ENCODE data around the gene ERC2.
A peak's percentile ranks its signal among the peaks of the same experiment; 100 is the strongest.

Gene ERC2

DNA sequence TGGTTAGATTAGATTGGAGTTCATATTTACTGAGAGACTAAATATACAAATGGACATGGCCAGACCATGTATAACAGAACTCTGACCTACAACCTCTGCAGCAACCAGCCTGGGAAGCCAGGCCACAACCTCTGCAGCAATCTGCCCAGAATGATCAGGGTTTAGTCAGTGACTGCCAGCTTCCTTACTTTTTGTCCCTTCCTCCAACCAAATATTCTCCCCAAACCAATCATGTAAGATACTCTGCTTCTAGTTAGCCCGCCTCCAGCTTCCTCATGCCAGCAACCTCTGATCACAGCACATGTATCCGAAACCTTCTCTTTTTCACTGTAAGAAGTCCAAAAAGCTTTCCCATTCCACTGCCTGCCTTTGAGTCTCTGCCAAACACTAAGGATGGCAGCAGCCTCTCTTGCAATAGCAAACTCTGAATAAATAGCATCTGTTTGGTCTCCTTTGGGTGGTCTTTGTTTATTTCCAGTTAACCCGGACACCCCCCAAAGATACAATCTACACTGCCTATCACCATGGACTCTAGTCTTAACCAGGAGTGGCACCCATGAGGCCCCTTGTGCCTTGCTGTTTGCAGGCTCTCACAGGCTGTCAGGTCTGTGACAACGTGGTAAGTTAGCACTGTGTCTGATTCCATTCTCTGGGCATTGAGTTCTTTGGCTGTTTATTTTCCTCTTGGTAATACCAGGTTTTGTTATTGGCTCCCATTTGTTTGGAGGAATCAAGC is 102.2 kb downstream of the ERC2 start:
- DNase-seq: no peak

DNA sequence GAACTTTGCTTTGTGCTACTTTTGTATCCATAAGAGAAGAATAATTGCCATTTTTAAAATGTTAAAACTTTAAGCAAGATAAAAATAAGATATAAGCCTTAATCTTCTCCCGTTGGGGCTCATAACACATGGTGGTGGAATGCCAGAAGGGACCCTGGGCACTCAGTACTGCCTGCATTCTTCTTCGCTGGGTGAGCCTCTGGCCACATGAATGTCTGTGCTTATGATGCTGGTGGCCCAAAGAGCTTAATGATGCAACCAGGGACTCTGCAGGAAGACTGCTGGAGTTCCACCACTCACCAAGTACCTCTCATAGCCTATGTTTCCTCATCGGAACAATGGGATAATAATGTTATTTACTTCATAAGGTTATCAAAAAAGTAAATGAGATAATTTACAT is 103.6 kb downstream of the ERC2 start:
- no peak for DNase-seq

DNA sequence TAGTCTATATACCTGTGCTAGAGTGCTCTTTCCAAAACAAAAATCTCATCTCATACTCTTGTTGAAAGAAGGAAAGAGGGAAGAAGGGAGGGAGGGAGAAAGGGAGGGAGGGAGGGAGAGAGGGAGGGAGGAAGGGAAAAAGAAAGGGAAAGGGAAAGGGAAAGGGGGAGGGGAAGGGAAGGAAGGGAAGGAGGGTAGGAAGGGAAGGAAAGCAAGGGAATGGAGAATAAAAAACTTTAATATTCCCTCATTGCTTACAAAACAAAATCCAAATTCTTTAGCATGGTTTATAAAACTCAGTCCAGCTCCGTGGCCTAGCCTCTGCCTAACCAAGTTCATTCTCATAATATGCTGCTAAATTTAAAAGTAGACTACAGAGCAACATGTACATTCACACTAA is 104.5 kb downstream of the ERC2 start:
- no peak for DNase-seq

DNA sequence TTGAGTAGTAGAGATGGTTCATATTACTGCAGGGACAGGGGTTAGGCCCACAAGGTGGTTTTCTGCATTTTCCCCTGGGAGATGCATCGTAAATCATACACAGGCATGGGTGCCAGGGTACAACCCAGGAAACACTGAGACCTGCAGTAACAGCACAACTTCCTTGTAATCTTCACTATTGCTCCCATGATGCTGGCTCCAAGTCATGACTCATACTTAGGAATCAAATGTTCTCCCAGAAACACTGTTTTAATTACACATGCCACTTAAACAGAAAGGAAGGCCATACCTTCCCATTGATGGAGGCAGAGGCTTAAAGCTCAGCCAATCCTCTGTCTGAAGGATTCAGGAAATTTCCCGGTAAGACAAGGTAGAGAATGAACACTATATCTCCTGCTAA is 106.5 kb downstream of the ERC2 start:
- no peak for DNase-seq

DNA sequence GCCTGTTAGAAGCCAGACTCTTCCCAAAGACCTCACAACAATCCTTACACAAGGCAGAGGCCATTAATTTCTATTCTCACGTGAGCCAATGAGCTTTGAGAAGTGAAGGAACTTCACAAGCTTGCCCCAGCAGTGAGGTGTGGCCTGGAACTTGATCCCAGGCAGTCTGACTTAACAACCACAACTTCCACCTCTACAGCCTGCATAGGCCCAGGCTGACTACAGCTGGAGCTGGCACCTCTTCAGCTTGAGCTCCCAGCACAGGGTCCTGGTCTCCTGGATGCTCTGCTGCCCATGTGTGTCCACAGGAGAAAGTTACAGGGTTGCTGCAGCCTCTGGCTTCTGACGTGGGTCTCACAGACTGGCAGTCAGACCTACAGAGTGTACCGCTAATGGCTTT is 111.0 kb downstream of the ERC2 start:
- peak in 1 of 2 experiments; percentile 53 for DNase-seq

DNA sequence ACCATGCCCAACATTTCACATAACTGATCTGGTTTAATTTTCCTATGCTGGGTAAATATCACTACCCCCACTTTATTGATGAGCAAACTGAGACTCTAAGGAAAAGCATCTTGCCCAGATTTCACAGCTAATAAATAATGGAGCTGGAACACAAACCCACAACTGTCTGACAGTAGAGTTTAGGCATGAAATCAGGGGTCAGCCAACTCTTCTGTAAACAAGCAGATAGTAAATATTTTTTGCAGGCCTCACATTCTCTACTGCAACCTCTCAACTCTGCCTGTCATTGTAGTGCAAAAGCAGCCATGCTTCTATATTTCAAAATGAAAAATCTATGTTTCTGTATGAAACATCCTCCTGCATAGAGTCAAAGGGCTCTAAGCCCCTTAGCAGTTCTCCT is 111.5 kb downstream of the ERC2 start:
- no peak for DNase-seq

DNA sequence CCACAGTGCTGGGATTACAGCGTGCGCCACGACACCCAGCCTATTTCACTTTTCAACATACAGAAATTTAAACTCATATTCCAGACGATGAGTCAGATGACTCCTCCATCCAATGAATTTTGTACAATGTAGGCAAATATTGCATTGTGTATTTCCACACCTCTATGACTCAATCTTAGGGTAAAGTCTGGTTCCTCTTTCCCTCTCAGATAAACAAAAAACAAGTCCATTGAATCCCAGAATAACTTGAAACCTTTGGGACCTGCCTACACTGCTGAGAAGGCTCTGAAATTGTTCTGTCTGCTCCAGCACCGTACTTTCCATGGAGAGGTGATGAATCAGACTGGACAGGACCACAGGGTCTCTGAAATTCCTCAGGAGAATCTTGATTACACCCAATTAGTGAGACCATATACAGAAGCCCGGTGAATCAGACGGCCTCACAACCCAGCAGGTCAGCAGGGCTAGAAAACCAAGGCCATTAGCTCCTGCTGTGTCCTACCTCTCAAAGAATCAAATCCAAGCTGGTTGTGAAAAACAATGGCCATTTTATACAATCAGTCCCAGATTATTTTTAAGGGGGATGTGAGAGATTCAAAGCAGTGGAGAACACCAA is 112.6 kb downstream of the ERC2 start:
- DNase-seq: no peak

DNA sequence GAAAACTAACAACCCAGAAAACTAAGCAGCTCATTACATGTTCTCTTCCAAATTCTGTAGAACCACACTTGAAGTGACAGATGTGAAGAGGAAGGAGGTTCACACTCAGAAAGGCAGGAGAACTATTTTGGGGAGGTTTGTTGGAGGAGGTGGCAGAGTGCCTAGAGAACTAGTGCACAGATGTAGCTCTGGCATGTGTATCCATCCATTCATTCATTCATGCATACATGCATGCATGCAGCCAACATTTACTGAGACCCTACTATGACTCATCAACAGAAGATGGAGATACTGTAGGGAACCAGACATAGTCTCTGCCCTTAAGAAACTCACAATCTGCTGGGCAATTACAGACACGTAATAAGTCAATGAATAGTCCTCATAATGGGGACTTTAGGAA is 116.7 kb downstream of the ERC2 start:
- DNase-seq: no peak

DNA sequence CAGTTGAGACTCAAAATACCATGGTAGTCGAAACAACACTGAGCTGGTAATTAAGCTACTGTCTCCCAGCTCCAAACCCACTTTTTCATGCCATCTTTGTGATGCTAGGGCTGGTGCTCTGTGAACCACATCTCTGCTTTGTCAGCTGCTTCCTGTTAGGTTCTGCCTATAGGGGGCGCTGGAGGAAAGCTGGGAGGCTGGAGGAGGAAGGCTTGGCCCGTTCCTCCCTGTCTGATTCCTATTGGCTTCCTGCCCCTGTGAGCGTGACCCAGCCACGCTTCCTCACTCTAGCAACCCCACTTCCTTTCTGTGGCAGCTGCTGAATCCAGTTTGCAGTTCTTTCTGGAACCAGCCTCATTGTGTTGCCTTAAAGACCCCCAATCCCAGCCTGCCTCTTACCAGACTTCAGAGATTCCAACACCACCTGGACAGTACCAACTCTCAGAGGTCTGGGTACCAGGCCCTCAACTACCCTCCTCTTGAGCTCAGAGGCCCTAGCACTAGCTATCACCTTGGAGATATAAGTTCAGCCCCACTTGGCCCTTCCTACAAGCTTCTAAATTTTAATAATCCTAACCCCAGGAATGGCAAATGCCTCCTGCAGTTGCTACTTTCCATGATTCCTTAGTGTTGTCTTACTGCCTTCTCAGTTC is 120.9 kb downstream of the ERC2 start:
- no peak for DNase-seq

DNA sequence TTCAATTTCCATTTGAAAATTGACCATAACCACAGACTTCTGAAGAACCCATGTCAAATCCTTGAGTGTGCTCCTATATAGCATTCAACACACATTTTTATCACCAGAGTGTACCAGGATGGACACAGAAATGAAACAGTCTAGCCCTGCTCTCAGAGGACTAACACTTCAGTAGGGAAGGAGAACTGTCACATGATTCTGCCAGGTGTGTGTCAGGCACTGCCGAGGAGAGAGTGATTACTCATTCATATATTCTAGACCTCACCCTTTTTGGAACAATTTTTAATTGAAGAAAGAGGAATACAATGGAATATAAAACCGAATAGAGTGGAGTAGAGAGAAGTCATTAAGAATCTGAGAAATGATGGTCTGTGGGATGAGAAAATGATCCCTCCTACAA is 125.8 kb downstream of the ERC2 start:
- peak; percentile 13 to 30 for DNase-seq

DNA sequence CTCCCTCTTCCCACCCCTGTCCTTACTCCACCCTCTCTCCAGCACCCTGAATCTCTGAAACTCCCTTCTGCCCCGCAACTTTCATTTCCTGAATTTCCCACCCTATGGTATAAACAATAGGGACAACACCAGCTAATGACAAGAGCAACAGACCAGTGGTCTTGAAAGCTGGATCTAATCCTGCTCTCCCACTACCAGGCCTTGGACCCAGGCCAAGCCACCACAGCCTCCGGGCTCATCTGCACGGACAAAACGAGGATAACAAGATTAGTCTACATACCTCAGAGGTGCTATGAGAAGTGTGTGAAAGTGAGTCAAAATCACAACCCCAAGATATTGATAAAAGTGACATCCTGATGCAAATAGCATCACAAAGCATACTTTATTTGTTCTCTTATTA is 128.6 kb downstream of the ERC2 start:
- DNase-seq: no peak

DNA sequence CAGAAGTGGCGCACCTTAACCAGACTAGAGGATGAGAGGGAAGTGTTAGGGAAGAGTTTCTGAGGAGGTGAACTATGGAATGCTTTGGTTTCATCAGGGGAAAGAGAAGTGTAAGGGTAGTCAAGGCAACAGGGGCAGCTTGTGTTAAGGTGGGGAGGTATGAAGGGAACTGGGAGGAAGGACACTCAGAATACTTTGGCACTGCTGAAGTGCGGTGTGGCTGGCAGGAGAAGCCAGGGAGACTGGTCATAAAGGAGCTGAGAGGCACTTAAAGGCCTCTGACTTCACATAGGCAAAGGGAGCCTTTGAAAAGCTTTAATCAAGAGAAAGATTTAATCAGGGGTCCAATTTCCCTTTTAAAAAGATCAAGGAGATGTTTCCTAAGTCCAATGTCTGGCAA is 129.0 kb downstream of the ERC2 start:
- no peak for DNase-seq

DNA sequence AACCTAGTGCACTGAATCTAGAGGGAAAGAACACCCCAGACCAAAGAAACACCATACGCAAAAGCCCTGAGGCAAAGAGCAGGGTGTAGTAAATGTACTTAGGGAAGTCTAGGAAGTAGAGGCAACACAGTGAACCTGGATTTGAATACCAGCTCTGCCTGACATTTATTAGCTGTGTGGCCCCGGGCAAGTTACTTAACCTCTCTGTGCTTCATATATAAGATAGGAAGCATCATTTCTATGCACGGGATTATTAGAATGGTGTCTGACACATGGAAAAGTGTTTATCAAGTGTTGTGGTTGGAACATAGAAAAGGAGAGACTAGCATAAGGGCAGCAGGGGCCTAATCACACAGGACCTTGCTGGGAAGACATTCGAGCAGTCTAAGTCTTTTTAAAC is 132.2 kb downstream of the ERC2 start:
- no peak for DNase-seq

DNA sequence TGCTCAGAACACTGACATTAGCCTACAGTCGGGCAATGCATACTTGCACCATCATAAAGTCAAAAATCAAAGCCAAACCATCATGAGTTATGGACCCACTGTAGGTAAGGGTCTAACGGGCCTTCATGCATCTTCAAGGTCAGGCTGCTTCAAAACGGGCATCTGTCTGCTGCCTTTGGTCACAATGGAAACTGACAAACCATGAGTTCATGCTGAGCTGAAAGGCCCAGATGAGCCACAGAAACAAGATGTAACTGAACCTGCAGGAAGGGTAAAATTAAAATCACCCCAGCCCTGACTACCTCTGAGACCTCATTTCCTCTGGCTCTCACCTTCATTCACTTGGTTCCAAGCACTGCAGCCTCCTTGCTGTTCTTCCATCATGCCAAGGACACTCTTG is 143.8 kb downstream of the ERC2 start:
- DNase-seq: no peak

DNA sequence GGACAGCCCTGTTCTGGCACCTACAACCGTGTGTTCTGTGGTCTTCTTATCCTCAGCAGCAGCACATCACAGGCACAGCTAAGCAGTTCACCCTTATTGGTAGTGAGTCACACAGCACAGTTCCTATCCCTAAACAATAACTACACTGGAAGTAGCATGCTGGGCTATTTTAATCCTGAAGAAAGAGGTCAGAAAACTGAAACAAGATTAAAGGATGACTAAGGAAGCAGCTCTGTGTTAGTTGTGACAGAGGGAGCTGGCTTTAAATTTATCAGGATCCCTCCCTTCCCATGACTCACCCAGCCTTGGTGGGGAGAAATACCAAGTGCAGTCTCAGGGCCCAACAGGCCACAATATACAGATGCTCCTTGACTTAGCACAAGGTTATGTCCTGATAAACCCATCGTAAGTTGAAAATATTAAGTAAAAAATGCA is 144.3 kb downstream of the ERC2 start:
- DNase-seq: no peak

DNA sequence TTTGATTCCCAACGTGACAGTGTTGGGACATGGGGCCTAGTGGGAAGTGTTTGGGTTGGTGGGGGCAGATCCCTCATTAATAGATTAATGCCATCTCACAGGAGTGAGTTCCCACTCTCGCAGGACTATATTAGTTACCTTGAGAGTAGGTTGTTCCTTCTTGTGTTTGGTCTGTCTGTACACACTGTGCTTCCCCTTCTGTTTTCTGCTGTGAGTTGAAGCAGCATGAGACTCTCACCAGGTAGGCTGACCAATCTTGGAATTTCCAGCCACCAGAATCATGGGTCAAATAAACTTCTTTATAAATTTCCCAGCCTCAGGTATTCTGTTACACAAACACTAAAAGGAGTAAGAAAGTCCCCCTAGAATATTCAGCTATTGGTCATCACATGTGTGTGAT is 145.4 kb downstream of the ERC2 start:
- DNase-seq: no peak

DNA sequence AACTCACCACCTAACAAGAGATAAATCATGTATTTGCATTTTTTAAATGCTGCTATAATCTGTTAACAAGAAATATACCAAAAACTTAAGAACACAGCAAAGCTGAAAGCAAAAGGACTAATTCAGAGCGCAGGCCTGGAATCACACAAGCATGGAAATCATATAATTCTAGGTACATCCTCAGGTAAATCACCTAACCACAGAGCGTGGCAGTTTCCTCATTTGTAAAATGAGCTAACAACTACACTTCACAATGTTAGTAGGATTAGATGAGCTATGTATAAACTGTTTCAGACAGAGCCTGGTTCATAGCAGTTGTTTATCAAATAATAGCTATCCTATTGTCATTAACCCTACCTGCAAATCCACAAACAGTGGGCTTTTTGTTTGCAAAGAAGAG is 146.4 kb downstream of the ERC2 start:
- DNase-seq: no peak

DNA sequence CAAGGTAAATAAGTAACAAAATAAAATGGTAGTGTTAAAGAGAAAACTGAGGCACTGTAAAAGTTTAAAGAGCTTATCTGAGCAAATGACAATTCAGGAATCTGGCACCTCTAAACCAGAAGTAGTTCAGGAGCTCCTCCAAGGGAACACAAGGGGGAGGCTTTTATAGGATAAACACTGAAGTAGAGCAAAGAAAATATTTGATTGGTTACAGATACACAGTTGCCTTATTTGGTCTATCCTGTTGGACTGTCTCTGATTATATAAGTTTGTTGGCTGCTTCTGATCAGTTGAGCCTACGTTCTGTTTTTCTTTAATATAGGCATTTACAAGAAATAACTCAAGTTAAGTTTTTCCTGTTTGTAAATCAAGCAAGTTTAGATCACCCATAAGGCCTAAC is 146.9 kb downstream of the ERC2 start:
- no peak for DNase-seq

DNA sequence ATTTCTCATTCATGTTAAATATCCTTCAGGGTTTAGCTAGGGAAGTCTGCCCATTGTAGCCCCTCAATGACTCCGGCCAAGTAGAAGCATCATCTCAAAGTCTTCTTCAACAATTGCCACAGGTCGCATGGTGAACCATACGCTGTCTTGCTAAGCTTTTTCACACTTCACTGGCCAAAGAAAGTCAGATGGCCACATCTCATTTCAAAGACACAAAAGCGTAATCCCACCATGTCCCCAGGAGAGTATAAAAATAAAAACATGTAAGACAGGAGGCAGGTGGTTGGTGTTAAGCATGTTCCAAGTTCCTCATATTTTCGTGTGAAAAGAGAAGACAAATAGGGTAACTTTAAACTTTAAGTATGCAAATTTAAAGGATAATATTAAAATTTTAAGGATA is 147.4 kb downstream of the ERC2 start:
- DNase-seq: no peak

DNA sequence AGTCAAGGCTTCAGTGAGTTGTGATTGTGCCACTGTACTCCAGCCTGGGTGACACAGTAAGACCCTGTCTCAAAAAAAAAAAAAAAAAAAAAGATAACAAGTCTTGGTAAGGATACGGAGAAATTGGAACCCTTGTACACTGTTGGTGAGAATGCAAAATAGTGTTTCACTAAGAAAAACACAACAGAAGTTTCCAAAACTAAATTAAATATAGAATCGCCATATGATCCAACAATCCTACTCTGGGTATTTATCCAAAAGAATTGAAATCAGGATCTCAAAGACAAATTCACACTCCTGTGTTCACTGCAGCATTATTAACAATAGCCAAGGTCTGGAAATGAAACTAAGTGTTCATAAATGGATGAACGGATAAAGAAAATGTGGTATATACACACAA is 149.4 kb downstream of the ERC2 start:
- no peak for DNase-seq

DNA sequence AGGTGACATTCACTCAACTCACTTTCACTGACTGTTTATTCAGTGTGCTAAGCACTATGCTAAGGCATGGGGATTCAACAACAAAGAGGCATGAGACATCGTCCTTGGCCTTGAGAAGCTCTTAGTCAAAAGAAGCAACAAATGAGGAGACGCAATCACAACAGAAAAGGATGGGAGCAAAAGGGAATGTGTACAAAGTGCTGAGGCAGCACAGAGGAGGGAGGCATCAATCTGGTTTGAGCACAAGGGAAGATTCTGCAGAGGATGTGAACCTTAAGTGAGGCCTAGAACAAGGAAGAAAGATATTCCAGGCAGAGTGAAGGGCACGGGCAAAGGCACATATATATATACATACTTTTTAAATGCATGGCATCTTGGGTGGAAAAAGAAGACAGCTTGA is 151.3 kb downstream of the ERC2 start:
- no peak for DNase-seq

DNA sequence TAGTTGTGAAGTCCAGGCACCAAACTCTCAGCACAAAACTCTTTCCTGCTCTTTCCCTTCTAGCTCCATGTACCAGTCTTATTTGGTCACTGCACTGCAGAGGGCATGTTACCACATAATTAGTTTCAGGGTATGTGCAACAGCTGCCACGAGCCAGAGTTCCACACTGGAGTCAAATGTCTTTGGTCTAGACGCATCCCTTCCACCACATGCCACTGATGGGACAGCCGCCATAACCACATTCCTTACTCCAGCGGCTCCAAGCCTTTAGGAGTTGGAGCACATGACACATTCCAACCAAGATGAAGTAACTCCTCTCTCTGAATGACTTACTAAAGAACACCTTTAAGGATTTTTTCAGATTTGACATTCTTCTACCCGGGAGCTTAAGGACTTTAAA is 153.4 kb downstream of the ERC2 start:
- DNase-seq: no peak

DNA sequence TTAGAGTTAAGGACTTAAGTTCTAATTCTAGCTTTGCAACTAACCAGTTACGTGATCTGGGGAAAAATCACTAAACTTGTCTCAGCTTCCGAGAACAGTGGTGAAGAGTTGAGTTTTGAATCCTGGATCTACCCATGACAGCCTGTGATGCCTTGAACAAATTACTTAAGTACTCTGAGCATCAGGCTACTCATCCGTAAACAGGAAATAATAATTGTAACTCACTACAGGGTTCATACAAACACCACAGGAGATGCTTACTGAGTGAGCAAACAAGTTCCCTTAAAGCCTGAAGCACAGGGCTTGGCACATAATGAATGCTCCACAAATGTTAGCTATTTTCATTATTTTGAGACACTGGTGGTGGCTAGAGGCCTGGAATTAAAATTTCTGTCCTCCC is 158.8 kb downstream of the ERC2 start:
- DNase-seq: no peak

DNA sequence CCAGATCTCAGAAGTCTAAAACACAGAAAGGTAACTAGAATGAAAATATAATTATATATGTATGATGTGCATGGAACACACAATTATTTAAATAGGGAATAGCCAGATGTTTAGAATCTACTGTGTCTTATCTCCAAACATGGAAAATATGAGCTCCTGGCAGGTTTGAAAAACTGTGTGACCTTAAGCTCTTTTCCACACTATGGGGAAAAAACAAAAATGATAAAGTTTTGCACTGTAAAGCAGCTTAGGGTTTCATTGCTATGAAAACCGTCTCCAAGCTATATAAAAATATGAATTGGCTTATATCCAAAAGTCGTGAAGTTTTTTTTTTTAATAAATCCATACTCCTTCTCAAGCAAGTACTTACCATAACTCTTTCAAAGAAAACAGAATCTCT is 159.8 kb downstream of the ERC2 start:
- DNase-seq: no peak

DNA sequence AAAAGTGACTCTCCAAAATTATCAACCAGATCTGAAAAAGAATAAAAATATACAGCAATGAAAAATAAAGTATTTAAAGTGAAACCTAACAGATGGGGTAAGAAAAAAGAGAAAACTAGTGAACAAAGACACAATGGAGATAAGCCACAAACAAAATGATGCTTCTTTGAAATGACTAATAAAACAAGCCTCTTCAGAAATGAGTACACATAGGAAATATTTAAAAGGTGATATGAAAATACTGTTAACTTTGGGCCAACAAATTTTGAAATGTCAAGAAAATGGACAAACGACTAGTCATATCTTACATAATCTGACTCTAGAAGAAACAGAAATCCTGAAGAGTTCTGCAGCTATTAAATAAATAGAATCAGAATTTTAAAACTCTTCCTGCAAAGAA is 164.2 kb downstream of the ERC2 start:
- no peak for DNase-seq
